Activated CD4-positive, alpha-beta T cell treated with anti-CD3 and anti-CD28 coated beads, Interleukin-2, Interleukin-6, amounts not matched to agents 100 ng/mL and 50 ng/mL, durations not matched to agents 16 hours and 8 hours (primary cell): ENCODE results near the gene NOD1.
"Not testable (repeated sequence)": the region's sequence is repeated elsewhere in the genome, so short reads cannot be mapped to it uniquely, and the experiment has no call there.

Source experiments
- DNase-seq: peaks from one replicate; pipeline ENCODE4 v3.0.0-alpha.2; 2020

Gene NOD1

GRCh38 chr7:30503274-30504212 lies 25.0 kb upstream of the NOD1 start:
- no peak for DNase-seq

GRCh38 chr7:30502470-30503251 lies 24.1 kb upstream of the NOD1 start:
- DNase-seq = no peak

GRCh38 chr7:30501264-30501663 lies 22.7 kb upstream of the NOD1 start:
- DNase-seq = no peak

GRCh38 chr7:30493228-30493627 lies 14.6 kb upstream of the NOD1 start:
- no peak for DNase-seq

- no peak for DNase-seq
These were observed 12.8 kb upstream of the NOD1 start for GRCh38 chr7:30491417-30491816.

GRCh38 chr7:30487371-30487770 lies 8.8 kb upstream of the NOD1 start:
- DNase-seq = no peak

GRCh38 chr7:30485667-30486066 lies 7.1 kb upstream of the NOD1 start:
- DNase-seq = no peak

- DNase-seq = not testable (repeated sequence)
These were observed 2.8 kb upstream of the NOD1 start for GRCh38 chr7:30481416-30481815.

GRCh38 chr7:30479202-30480120 lies 877 bp upstream of the NOD1 start:
- DNase-seq = peak; percentile 58

- no peak for DNase-seq
These were observed 2.0 kb downstream of the NOD1 start for GRCh38 chr7:30476459-30477145.

GRCh38 chr7:30475580-30475979 lies 3.0 kb downstream of the NOD1 start:
- peak; percentile 10 for DNase-seq

GRCh38 chr7:30474893-30475292 lies 3.7 kb downstream of the NOD1 start:
- no peak for DNase-seq

- no peak for DNase-seq
These were observed 4.1 kb downstream of the NOD1 start for GRCh38 chr7:30474485-30474884.

- no peak for DNase-seq
These were observed 4.7 kb downstream of the NOD1 start for GRCh38 chr7:30473903-30474302.

GRCh38 chr7:30472784-30473775 lies 5.5 kb downstream of the NOD1 start:
- DNase-seq = no peak

- no peak for DNase-seq
These were observed 6.4 kb downstream of the NOD1 start for GRCh38 chr7:30472081-30472783.

GRCh38 chr7:30471205-30471604 lies 7.4 kb downstream of the NOD1 start:
- DNase-seq = no peak

- no peak for DNase-seq
These were observed 7.8 kb downstream of the NOD1 start for GRCh38 chr7:30470771-30471170.

- no peak for DNase-seq
These were observed 8.3 kb downstream of the NOD1 start for GRCh38 chr7:30470163-30470770.

GRCh38 chr7:30469303-30469702 lies 9.3 kb downstream of the NOD1 start:
- DNase-seq = no peak
